GM19395 (cell line): ENCODE data around the gene CXCL13.
"Not testable (repeated sequence)": the region's sequence is repeated elsewhere in the genome, so short reads cannot be mapped to it uniquely, and the experiment has no call there.

ENCODE experiments used
- ATAC-seq: cut with Tn5 transposase; IDR thresholded peaks from one replicate; pipeline ENCODE4 v1.9.1; 2021; ENCODE audit warnings: mild to moderate bottlenecking, moderate library complexity; ENCODE audit not compliant: unreplicated experiment

The CXCL13 gene

DNA sequence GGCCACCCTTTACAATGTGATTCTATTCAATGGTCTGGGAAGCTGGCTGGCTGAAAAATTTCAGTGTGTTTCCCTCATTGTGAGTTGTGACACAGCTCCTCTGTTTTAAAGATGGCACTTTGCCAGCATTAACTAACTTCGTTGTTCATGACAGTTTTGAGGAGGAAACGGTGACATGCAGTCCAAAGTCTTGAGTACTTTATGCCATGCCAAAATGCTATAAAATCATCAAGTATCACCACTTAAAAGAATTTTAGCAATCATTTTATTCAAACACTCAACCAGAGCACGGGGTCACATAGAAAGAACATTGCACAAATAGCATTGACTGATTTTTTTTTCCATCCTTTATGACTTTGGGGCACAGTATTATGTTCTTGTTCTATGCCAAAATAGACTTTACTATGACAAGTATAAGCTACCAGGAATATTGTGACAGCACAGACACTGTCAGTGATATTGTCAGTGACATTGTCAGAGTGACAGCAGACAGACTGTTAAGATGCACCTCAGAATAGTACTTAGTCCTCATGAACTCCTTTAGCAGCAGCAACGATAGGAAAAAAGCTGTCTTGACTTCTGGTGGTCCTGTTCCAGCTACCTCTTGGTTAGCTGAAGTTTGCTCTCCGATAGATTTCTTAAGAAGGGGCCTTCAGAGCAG is 46.7 kb downstream of the CXCL13 start:
- no peak for ATAC-seq

DNA sequence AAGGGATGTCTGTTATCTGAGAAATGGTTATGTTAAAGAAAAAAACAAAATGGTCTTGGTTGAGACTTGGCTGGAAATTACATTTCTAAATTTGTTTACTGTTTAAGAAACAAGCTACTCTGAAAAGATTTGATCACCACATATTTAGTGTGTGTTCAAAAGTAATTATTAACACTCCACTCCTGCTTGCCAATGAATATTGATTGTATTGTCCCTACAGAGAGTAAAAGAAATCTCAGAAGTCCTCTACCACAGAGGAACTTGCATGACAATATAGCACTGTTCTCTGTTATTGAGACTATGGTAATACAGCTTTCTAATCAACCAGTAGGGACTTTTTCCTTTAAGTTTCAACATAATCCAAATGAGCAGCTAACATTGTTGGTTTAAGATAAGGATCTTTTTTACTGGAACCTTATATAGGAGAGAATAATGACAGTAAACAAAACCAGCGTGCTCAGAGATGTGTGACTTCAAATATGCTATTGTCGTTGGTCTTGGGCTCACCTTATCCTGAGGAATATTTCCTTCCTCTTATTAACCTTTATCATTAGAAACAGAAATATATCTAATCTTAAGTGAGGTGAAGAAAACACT is 47.6 kb downstream of the CXCL13 start:
- no peak for ATAC-seq

DNA sequence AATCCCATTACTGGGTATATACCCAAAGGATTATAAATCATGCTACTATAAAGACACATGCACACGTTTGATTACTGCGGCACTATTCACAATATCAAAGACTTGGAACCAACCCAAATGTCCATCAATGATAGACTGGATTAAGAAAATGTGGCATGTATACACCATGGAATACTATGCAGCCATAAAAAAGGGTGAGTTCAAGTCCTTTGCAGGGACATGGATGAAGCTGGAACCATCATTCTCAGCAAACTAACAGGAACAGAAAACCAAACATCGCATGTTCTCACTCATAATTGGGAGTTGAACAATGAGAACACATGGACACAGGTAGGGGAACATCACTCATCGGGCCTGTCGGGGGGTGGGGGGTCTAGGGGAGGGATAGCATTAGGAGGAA is 54.7 kb downstream of the CXCL13 start:
- not testable (repeated sequence) for ATAC-seq
